Keratinocyte (primary cell): ENCODE measurements around the gene SSTR1. TPM values are rescaled to one million over a fixed set of nuclear protein-coding genes. Genes with fewer than 3 reads are reported as not detected.
A peak's percentile ranks its signal among the peaks of the same experiment; 100 is the strongest.

Source experiments
- DNase-seq: peaks from one replicate; pipeline ENCODE4 v3.0.0-alpha.2; 2011; ENCODE audit warnings: low read depth, missing footprints, low spot score
- FAIRE-seq: peaks from 2 replicates; lab custom pipeline; 2011; peaks lifted over from hg19 to GRCh38; lab: Jason Lieb, UNC
- H2AFZ ChIP-seq: 2 replicates; pipeline ENCODE4 v1.6.0; 2012; ENCODE audit warnings: low read length, control low read depth, inconsistent platforms; ENCODE audit not compliant: control insufficient read depth
- H3K27ac ChIP-seq: 2 replicates; pipeline ENCODE4 v1.5.1; 2011; ENCODE audit warnings: low read length; ENCODE audit not compliant: control insufficient read depth, insufficient read depth
- H3K27me3 ChIP-seq: 3 replicates; pipeline ENCODE4 v1.6.0; 2011; ENCODE audit warnings: low read length; ENCODE audit not compliant: control insufficient read depth, insufficient read depth; ENCODE audit errors: extremely low read depth
- H3K36me3 ChIP-seq, 2 experiments: 2 replicates in 1 of 2; 3 replicates in 1 of 2; pipeline ENCODE4 v1.5.1; 2011; ENCODE audit warnings: low read length in 2 of 2, mild to moderate bottlenecking in 1 of 2; ENCODE audit not compliant: control insufficient read depth in 2 of 2, insufficient read depth in 2 of 2; ENCODE audit errors: extremely low read depth in 1 of 2
- H3K4me1 ChIP-seq: 3 replicates; pipeline ENCODE4 v1.5.1; 2011; ENCODE audit warnings: low read length; ENCODE audit not compliant: control insufficient read depth, insufficient read depth; ENCODE audit errors: extremely low read depth
- H3K4me2 ChIP-seq: 3 replicates; pipeline ENCODE4 v1.6.0; 2011; ENCODE audit warnings: low read depth, low read length; ENCODE audit not compliant: control insufficient read depth, insufficient read depth; ENCODE audit errors: extremely low read depth
- H3K4me3 ChIP-seq, 3 experiments: fragments of 200-600 bp in 1 of 3; sonication (generic) in 1 of 3; 2 replicates in 2 of 3; 3 replicates in 1 of 3; pipeline ENCODE4 v1.5.1; 2011 to 2016; ENCODE audit warnings: low read length in 3 of 3, mild to moderate bottlenecking in 3 of 3, control low read depth in 2 of 3, inconsistent platforms in 1 of 3, low read depth in 1 of 3, mixed read lengths in 1 of 3, mixed run types in 1 of 3, moderate library complexity in 1 of 3; ENCODE audit not compliant: control insufficient read depth in 2 of 3, insufficient read depth in 2 of 3; ENCODE audit errors: extremely low read depth in 1 of 3
- H3K79me2 ChIP-seq: 2 replicates; pipeline ENCODE4 v1.6.0; 2012; ENCODE audit warnings: low read length; ENCODE audit not compliant: control insufficient read depth, insufficient read depth
- H3K9ac ChIP-seq: 3 replicates; pipeline ENCODE4 v1.6.0; 2011; ENCODE audit warnings: low read length; ENCODE audit not compliant: control insufficient read depth, insufficient read depth; ENCODE audit errors: extremely low read depth
- H3K9me1 ChIP-seq: 3 replicates; pipeline ENCODE4 v1.6.0; 2011; ENCODE audit warnings: low read length; ENCODE audit not compliant: control insufficient read depth, insufficient read depth; ENCODE audit errors: extremely low read depth
- H3K9me3 ChIP-seq: 2 replicates; pipeline ENCODE4 v1.5.1; 2012; ENCODE audit warnings: low read depth, low read length; ENCODE audit not compliant: control insufficient read depth
- H4K20me1 ChIP-seq: 3 replicates; pipeline ENCODE4 v1.6.0; 2011; ENCODE audit warnings: low read length; ENCODE audit not compliant: control insufficient read depth, insufficient read depth; ENCODE audit errors: extremely low read depth
- CTCF ChIP-seq, 3 experiments: IDR thresholded peaks in 1 of 3; conservative IDR thresholded peaks in 1 of 3; optimal IDR thresholded peaks in 1 of 3; 2 replicates in 2 of 3; 3 replicates in 1 of 3; pipeline versions ENCODE3 to v1.5.1; 2011; ENCODE audit warnings: low read length in 3 of 3, mild to moderate bottlenecking in 3 of 3, moderate library complexity in 2 of 3, control low read depth in 1 of 3, inconsistent platforms in 1 of 3; ENCODE audit not compliant: insufficient read depth in 2 of 3; ENCODE audit errors: extremely low read depth in 1 of 3
- EZH2 ChIP-seq: IDR thresholded peaks from one replicate; pipeline ENCODE4 v1.6.1; 2012; ENCODE audit warnings: inconsistent platforms, mild to moderate bottlenecking, low read length, moderate library complexity
- dilution Hi-C: fragments of 300-500 bp; cut with MboI; formaldehyde crosslinking; loops from one replicate; pipeline ENCODE4 v1.7.0; 2020; ENCODE audit warnings: low sequenced_read_pairs; ENCODE audit not compliant: extremely low pct_ligation_motif_present
- polyA plus RNA-seq, 5 experiments: library from polyadenylated mRNA; depleted of rRNA in 3 of 5; stranded (reverse) in 3 of 5; stranded (forward) in 1 of 5; unstranded in 1 of 5; fragments of >200 nt; gene quantifications; 1 replicate in 1 of 5; 2 replicates in 3 of 5; 3 replicates in 1 of 5; pipeline versions ENCODE4 v1.2.1 to v1.2.3, GENCODE V29; 2011 to 2012; ENCODE audit warnings: missing spikeins in 2 of 5, low read depth in 1 of 5, low replicate concordance in 1 of 5

The SSTR1 gene
- polyA plus RNA-seq, 1 donor (not counting 4 experiments of a cell fraction or from before 2014, with no cell fraction given): 0.05 TPM

DNA sequence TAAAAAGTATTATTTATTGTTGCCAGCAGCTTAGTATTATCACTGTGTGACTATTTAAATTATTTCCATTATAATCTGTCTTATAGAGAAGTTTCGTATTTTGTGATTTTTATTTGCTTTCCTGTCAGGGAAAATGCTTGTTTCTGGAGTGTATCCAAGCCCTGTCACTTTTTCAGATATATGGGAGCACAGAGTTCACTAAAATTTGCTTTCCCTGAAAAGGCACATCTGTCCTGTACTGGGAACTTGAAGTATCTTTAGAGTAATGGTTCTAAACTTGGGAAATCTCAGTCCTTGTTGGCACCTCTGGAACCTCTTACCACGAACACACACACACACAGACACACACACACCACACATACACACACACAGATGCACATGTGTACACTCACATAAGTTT is 39.3 kb upstream of the SSTR1 start:
- Histone ChIP-seq H3K9me3 (no peaks in the 10 kb centered on the region), H3K27me3 (no peaks in the 10 kb centered on the region), H3K4me2 (no peak overlapping the region), H3K4me1 (peaks cover 8% of the 10 kb centered on the region), H3K36me3 (no peaks in the 10 kb centered on the region), H3K79me2 (no peaks in the 10 kb centered on the region), H3K4me3 (no peak overlapping the region), H3K9me1 (no peaks in the 10 kb centered on the region), H3K27ac (no peak overlapping the region), H4K20me1 (no peaks in the 10 kb centered on the region), H3K9ac (no peak overlapping the region), H2AFZ (no peak overlapping the region)
- TF ChIP-seq CTCF (optimal IDR thresholded peaks at IDR 0.05 in 1 of 3, IDR thresholded peaks at IDR 0.05 in 1 of 3, conservative IDR thresholded peaks at IDR 0.05 in 1 of 3; ENCODE audit: extremely low read depth in 1 of 3, insufficient read depth in 2 of 3, low read length in 3 of 3) (no peak), EZH2 (no peak)
- DNase-seq (no peak), FAIRE-seq (no peak)
- dilution Hi-C loops: no loop called here

GRCh38 chr14:38171197-38171596 is 36.5 kb upstream of the SSTR1 start:
- Histone ChIP-seq H3K4me2 (no peak overlapping the region), H3K9ac (no peak overlapping the region), H3K36me3 (no peaks in the 10 kb centered on the region), H3K27ac (no peak overlapping the region), H4K20me1 (no peaks in the 10 kb centered on the region), H3K79me2 (no peaks in the 10 kb centered on the region), H3K4me3 (no peak overlapping the region), H2AFZ (no peak overlapping the region), H3K9me1 (no peaks in the 10 kb centered on the region), H3K27me3 (no peaks in the 10 kb centered on the region), H3K4me1 (peaks cover 5% of the 10 kb centered on the region), H3K9me3 (no peaks in the 10 kb centered on the region)
- dilution Hi-C loops: no loop called here
- no peak for DNase-seq
- TF ChIP-seq EZH2 (no peak), CTCF (optimal IDR thresholded peaks at IDR 0.05 in 1 of 3, IDR thresholded peaks at IDR 0.05 in 1 of 3, conservative IDR thresholded peaks at IDR 0.05 in 1 of 3; ENCODE audit: extremely low read depth in 1 of 3, insufficient read depth in 2 of 3, low read length in 3 of 3) (no peak)
- FAIRE-seq: peak; percentile 17
